Measurements from ENCODE around the gene NKIRAS2.

Gene NKIRAS2

GRCh38 chr17:42067371-42068091, 47.6 kb downstream of the NKIRAS2 start (continued):
- peak; percentile 99 for TF ChIP-seq CTCF (tag by site-specific recombination; IDR thresholded peaks at IDR 0.05)
- TF ChIP-seq GLIS2 (tag by site-specific recombination; IDR thresholded peaks at IDR 0.05), result peak; percentile 56
- TF ChIP-seq ZNF654 (tag by site-specific recombination; IDR thresholded peaks at IDR 0.05; ENCODE audit: low read depth), result peak; percentile 35
- TF ChIP-seq PATZ1 (tag by site-specific recombination; IDR thresholded peaks at IDR 0.05), result peak; percentile 57; the same call in 1 of the 2 replicates
- peak; percentile 75 for TF ChIP-seq ZNF600 (tag by site-specific recombination; IDR thresholded peaks at IDR 0.05)
- TF ChIP-seq ZNF341 (tag by site-specific recombination; IDR thresholded peaks at IDR 0.05; ENCODE audit: low read depth), result peak; percentile 46; the same call in 1 of the 2 replicates
- TF ChIP-seq ZBTB8A (tag by site-specific recombination; IDR thresholded peaks at IDR 0.05), result peak; percentile 27; the same call in 1 of the 2 replicates
- TF ChIP-seq ZNF2 (tag by site-specific recombination; IDR thresholded peaks at IDR 0.05), result peak; percentile 80
- no peak for TF ChIP-seq BCL11B (tag by site-specific recombination; IDR thresholded peaks at IDR 0.05; ENCODE audit: low read depth)
- 0 out of 2 replicates have a peak, but pooled peaks have one; percentile 44 for TF ChIP-seq ZBTB17 (tag by site-specific recombination; IDR thresholded peaks at IDR 0.05)
- TF ChIP-seq ZSCAN5A (tag by site-specific recombination; IDR thresholded peaks at IDR 0.05), result no peak

GRCh38 chr17:42068979-42069378, 49.1 kb downstream of the NKIRAS2 start:
- ChIA-PET POLR2A (interaction anchor here (0.6 kb wide), 1 partner anchor 11 kb away, joined by 3 read pairs; no protein-coding TSS in a partner anchor), CTCF (interaction anchor here (0.5 to 5.3 kb wide), 12 partner anchors 11 to 1914 kb away, joined by 3 to 132 read pairs (median 8); partner anchors contain the start of genes KAT2A, PSMC3IP and ZNF385C)

GRCh38 chr17:42071810-42072209, 51.9 kb downstream of the NKIRAS2 start:
- no peak overlapping the region for H3K27ac ChIP-seq (ENCODE audit: extremely low read depth, low read depth, low read length)
- POLR2A ChIA-PET, result no interaction called here
- TF ChIP-seq PRDM10 (tag by site-specific recombination; IDR thresholded peaks at IDR 0.05), result peak; percentile 87
- TF ChIP-seq ZFP69B (tag by site-specific recombination; IDR thresholded peaks at IDR 0.05), result no peak
- peak; percentile 57; the same call in 1 of the 2 replicates for TF ChIP-seq GLIS2 (tag by site-specific recombination; IDR thresholded peaks at IDR 0.05)
- no peak for TF ChIP-seq ZNF10 (tag by site-specific recombination; IDR thresholded peaks at IDR 0.05)
- TF ChIP-seq ZNF398 (tag by site-specific recombination; IDR thresholded peaks at IDR 0.05), result peak; percentile 63
- TF ChIP-seq GLIS1 (tag by site-specific recombination; IDR thresholded peaks at IDR 0.05), result peak; percentile 49; the same call in 1 of the 2 replicates
- H3K9me3 ChIP-seq (ENCODE audit: control insufficient read depth, insufficient read depth, low read depth, low read length), result no peaks in the 10 kb centered on the region
- H3K4me1 ChIP-seq (ENCODE audit: control insufficient read depth, insufficient read depth, low read length), result no peaks in the 10 kb centered on the region
- no peaks in the 10 kb centered on the region for H3K36me3 ChIP-seq (ENCODE audit: control insufficient read depth in 2 of 2, insufficient read depth in 1 of 2, low read length in 2 of 2)
- no peak overlapping the region for H3K4me3 ChIP-seq (ENCODE audit: low read depth, low read length)
- CTCF ChIA-PET, result interaction anchor here (0.5 to 1.7 kb wide), 5 partner anchors 11 to 44 kb away, joined by 3 to 8 read pairs (median 3); no protein-coding TSS in a partner anchor

More at GRCh38 chr17:42068979-42069378, 49.1 kb downstream of the NKIRAS2 start:
- H3K4me1 ChIP-seq (ENCODE audit: control insufficient read depth, insufficient read depth, low read length), result no peaks in the 10 kb centered on the region
- H3K4me3 ChIP-seq (ENCODE audit: low read depth, low read length), result no peak overlapping the region
- no peaks in the 10 kb centered on the region for H3K9me3 ChIP-seq (ENCODE audit: control insufficient read depth, insufficient read depth, low read depth, low read length)
- H3K27ac ChIP-seq (ENCODE audit: extremely low read depth, low read depth, low read length), result no peak overlapping the region
- H3K36me3 ChIP-seq (ENCODE audit: control insufficient read depth in 2 of 2, insufficient read depth in 1 of 2, low read length in 2 of 2), result no peaks in the 10 kb centered on the region
- no peak for TF ChIP-seq ZNF677 (tag by site-specific recombination; IDR thresholded peaks at IDR 0.05)
- no peak for TF ChIP-seq ZNF292 (tag by site-specific recombination; IDR thresholded peaks at IDR 0.05; ENCODE audit: borderline replicate concordance, low read depth)
- peak; percentile 54 for TF ChIP-seq GLIS1 (tag by site-specific recombination; IDR thresholded peaks at IDR 0.05)
- TF ChIP-seq ZNF530 (tag by site-specific recombination; IDR thresholded peaks at IDR 0.05; ENCODE audit: low read depth), result no peak
- TF ChIP-seq ZNF791 (tag by site-specific recombination; IDR thresholded peaks at IDR 0.05), result no peak
- peak; percentile 13; the same call in 1 of the 2 replicates for TF ChIP-seq SP2 (tag by site-specific recombination; IDR thresholded peaks at IDR 0.05)

Measured in HEK293 (cell line).